ENCODE measurements around the gene DHCR7. TPM values are rescaled to one million over a fixed set of nuclear protein-coding genes. Genes with fewer than 3 reads are reported as not detected.

DHCR7 gene
- total and polyA plus RNA-seq, 2 experiments from 2014 or later = 50.0 to 158 TPM

GRCh38 chr11:71482746-71483364, 34.7 kb upstream of the DHCR7 start:
- DNase-seq (ENCODE audit: low read depth in 1 of 2, low spot score in 1 of 2) = no peak
- no peaks in the 10 kb centered on the region for H3K27me3 ChIP-seq
- H3K4me1 ChIP-seq (ENCODE audit: low read depth) = peaks cover 1% of the 10 kb centered on the region
- TF ChIP-seq CTCF (IDR thresholded peaks at IDR 0.05; ENCODE audit: low read depth, low read length) = no peak
- no peak overlapping the region for H3K27ac ChIP-seq
- peaks cover 12% of the 10 kb centered on the region for H3K36me3 ChIP-seq
- H3K9me3 ChIP-seq (ENCODE audit: low read depth) = no peaks in the 10 kb centered on the region
- no peak overlapping the region for H3K4me3 ChIP-seq

GRCh38 chr11:71482216-71482615, 34.0 kb upstream of the DHCR7 start:
- no peak for TF ChIP-seq CTCF (IDR thresholded peaks at IDR 0.05; ENCODE audit: low read depth, low read length)
- no peaks in the 10 kb centered on the region for H3K9me3 ChIP-seq (ENCODE audit: low read depth)
- H3K4me1 ChIP-seq (ENCODE audit: low read depth) = no peaks in the 10 kb centered on the region
- peaks cover 12% of the 10 kb centered on the region for H3K36me3 ChIP-seq
- H3K4me3 ChIP-seq = no peak overlapping the region
- no peak for DNase-seq (ENCODE audit: low read depth in 1 of 2, low spot score in 1 of 2)
- H3K27me3 ChIP-seq = no peaks in the 10 kb centered on the region
- H3K27ac ChIP-seq = no peak overlapping the region

- no peak for DNase-seq (ENCODE audit: low read depth in 1 of 2, low spot score in 1 of 2)
- no peaks in the 10 kb centered on the region for H3K4me1 ChIP-seq (ENCODE audit: low read depth)
- TF ChIP-seq CTCF (IDR thresholded peaks at IDR 0.05; ENCODE audit: low read depth, low read length) = no peak
- no peaks in the 10 kb centered on the region for H3K9me3 ChIP-seq (ENCODE audit: low read depth)
- no peaks in the 10 kb centered on the region for H3K27me3 ChIP-seq
- no peak overlapping the region for H3K27ac ChIP-seq
- peaks cover 12% of the 10 kb centered on the region for H3K36me3 ChIP-seq
- no peak overlapping the region for H3K4me3 ChIP-seq
Observed at GRCh38 chr11:71481101-71481960, 33.1 kb upstream of the DHCR7 start.

- TF ChIP-seq CTCF (IDR thresholded peaks at IDR 0.05; ENCODE audit: low read depth, low read length) = no peak
- Histone ChIP-seq H3K27me3 (no peaks in the 10 kb centered on the region), H3K9me3 (ENCODE audit: low read depth) (no peaks in the 10 kb centered on the region), H3K27ac (no peak overlapping the region), H3K4me3 (no peak overlapping the region), H3K36me3 (peaks cover 8% of the 10 kb centered on the region), H3K4me1 (ENCODE audit: low read depth) (no peaks in the 10 kb centered on the region)
- DNase-seq (ENCODE audit: low read depth in 1 of 2, low spot score in 1 of 2) = no peak
Observed at GRCh38 chr11:71478528-71478840, 30.3 kb upstream of the DHCR7 start.

- TF ChIP-seq CTCF (IDR thresholded peaks at IDR 0.05; ENCODE audit: low read depth, low read length) = no peak
- H3K4me3 ChIP-seq = no peak overlapping the region
- no peaks in the 10 kb centered on the region for H3K4me1 ChIP-seq (ENCODE audit: low read depth)
- no peak overlapping the region for H3K27ac ChIP-seq
- peaks cover 2% of the 10 kb centered on the region for H3K36me3 ChIP-seq
- DNase-seq (ENCODE audit: low read depth in 1 of 2, low spot score in 1 of 2) = no peak
- H3K27me3 ChIP-seq = no peaks in the 10 kb centered on the region
- H3K9me3 ChIP-seq (ENCODE audit: low read depth) = no peaks in the 10 kb centered on the region
Observed at GRCh38 chr11:71477641-71478527, 29.7 kb upstream of the DHCR7 start.
